Kidney capillary endothelial cell (primary cell): ENCODE measurements around the gene ANKRD33.
A peak's percentile ranks its signal among the peaks of the same experiment; 100 is the strongest.
"Not testable (repeated sequence)": the region's sequence is repeated elsewhere in the genome, so short reads cannot be mapped to it uniquely, and the experiment has no call there.

Experiments
- DNase-seq: peaks from one replicate; pipeline ENCODE4 v3.0.0-alpha.2; 2018; ENCODE audit warnings: low spot score

ANKRD33 gene

DNA sequence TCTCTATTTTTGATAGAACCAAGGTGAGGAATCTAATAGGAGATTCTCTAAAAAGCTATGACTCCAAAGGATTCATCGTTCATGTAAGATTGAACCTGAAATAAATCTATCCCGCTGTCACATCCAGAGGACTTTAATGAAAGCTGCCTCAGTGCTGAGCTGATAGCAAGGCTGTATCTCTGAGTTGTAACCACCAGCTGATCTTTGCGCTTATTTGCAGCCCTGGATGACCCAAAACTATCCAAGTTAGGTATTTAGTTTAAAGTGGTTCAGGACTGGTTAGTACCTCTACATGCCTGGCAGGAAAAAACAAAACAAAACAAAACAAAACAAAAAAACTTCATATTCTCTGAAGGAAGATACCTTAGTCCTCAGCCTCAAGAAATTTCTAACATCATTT is 8.8 kb upstream of the ANKRD33 start:
- DNase-seq: no peak

DNA sequence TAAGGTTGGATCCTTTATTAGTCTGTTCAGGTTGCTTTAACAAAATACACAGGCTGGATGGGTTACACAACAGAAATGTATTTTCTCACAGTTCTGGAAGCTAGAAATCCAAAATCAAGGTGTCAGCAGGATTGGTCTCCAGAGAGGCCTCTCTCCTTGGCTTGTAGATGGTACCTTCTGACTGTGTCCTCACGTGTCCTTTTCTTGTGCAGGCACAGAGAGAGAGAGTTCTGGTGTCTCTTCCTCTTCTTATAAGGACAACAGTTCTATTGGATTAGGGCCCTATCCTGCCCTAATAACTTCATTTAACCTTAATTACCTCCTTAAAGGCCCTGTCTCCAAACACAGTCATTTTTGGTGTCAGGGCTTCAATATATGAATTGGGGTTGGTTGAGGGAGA is 4.6 kb upstream of the ANKRD33 start:
- DNase-seq: no peak

DNA sequence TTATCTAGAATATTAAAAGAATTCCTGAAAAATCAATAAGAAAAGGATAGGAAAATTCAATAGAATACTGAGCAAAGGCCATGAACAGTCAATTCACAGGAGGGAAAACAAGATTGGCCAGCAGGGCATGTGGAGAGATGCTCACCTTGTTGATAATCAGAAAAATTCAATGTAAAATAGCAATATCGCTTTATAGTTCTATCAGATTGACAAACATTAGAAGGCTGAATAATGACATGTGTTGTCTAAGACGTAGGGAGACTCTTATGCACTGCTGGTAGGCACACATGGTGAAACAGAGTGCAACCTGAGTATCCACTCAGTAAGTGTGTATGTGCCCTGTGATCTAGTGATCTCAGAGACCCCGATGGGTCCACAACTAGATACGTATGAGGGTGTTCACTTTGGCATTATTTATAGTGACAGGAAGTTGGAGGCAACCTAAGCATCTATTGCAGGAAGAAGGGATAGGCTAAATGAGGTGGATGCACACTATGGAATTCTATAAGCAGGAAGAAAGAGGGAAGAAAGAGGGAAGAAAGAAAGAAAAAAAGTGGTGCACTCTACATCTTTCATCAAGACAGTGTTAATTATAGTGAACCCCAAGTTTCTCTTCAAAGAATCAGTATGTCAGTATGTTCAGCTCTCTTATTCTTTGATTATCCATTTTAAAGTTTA is 3.8 kb upstream of the ANKRD33 start:
- no peak for DNase-seq

DNA sequence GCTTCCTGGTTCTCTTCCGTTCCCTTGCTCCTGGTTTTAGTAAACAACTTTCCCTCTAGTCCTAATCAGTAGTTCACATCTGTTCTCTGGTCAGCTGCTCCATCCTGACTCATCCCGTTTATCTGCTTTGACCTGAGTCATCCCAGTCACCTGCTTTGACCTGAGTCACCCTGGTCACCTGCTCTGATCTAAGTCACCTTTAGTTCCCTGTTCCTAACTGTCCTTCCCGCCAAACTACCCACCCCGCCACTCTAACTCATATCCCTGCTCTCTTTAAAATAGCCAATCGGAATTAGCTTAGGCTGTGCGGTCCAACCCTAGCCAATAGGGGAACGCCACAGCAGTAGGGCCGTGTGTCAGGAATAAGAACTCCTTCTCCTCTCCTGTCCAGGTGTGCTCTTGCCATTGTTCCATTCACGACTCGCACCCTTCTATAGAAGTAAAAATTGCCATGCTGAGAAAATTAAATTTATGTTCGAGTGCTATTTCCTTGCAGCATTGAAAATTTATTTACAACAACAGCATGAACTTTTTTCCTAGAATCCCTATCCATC is 3.1 kb upstream of the ANKRD33 start:
- no peak for DNase-seq

DNA sequence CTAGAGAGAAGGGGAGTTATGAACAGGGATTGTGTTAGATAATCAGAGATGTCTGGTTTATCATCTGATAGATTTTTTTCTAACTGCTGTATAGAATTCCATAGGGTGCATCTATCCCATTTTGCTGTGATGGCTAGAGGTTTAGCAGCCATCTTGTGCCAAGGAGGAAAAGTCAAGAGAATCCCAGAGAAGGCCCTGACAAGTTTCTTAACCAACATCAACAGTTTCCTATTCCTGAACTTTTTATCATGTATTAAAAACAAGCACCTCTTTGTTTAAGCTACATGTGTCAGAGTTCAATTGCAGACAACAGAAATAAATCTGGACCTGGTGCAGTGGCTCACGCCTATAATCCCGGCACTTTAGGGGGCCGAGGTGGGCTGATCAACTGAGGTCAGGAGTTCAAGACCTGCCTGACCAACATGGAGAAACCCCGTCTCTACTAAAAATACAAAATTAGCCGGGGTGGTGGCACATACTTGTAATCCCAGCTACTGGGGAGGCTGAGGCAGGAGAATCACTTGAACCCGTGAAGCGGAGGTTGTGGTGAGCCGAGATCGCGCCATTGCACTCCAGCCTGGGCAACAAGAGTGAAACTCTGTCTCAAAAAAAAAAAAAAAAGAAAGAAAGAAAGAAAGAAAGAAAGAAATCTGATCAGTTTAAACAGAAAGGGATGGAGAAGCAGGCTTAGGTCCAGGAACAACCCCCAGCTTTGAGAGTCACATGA is 2.4 kb upstream of the ANKRD33 start:
- not testable (repeated sequence) for DNase-seq

DNA sequence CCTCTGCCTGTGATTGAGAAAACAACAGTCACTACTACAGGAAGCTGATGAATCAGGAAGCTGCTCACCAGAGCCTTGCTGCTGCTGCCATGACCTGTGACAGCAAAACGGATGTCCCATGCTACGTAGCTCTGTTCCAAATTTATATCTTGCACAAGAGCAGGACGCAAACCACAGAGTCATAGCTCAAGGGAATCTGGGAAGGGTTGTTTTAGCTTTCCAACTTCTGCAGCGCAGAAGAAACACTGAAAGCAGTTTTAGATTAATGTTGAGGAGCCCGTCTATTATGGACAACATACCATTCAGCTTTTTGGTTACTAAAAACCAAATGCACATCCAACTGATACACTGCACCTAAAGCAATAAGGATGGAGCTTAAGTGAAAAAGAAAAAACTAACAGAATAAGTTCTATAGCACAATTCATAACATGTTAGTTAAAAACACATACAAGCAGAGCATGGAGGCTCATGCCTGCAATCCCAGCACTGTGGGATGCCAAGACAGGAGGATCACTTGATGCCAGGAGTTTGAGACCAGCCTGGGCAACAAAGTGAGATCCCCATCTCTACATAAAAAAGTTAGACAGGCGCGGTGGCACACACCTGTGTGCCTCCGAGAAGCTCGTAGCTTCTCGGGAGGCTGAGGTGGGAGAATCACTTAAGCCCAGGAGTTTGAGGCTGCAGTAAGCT is 1.7 kb upstream of the ANKRD33 start:
- DNase-seq: peak; percentile 99

- DNase-seq: no peak
Observed at GRCh38 chr12:51888316-51889215, 663 bp downstream of the ANKRD33 start.

DNA sequence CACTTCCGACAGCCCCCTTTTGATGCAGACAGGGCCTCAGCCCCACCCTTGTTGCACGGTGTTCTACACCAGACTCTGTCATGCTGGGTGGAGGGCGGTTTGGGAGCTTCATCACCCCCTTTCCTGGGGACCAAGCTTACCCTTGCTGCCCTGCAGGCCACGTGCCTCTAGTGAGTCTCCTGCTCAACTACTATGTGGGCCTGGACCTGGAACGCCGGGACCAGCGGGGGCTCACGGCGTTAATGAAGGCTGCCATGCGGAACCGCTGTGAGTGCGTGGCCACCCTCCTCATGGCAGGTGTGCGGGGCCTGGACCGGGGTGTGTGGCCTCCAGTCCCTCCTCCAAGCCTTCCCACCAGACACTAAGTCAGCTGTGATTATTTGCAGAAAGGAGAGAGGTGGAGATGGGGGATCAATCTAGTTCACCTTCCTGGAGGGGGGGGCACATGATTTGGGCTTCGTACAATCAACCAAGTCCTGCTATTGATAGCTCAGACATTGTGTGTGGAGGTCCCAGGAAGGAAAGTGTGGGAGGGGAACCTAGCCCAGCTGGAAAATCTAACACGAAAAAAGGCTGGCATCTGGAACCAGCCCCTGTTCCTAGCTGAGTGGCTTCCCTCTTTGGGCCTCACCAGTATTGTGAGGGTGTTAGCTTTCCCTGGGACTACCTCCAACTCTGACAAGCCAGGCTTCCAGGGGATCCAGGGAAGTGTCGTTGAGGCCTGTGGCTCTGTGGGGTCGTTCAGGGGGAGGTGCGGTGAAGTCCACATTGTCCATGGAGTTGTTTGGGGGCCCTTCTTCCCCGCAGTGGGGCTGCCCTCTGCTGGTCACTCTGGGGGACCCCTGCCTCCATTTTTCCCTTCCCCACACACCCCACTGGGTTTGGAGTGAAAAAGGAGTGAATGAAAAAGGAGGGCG is 1.6 kb downstream of the ANKRD33 start:
- no peak for DNase-seq

GRCh38 chr12:51890133-51890464 is 2.2 kb downstream of the ANKRD33 start:
- no peak for DNase-seq

DNA sequence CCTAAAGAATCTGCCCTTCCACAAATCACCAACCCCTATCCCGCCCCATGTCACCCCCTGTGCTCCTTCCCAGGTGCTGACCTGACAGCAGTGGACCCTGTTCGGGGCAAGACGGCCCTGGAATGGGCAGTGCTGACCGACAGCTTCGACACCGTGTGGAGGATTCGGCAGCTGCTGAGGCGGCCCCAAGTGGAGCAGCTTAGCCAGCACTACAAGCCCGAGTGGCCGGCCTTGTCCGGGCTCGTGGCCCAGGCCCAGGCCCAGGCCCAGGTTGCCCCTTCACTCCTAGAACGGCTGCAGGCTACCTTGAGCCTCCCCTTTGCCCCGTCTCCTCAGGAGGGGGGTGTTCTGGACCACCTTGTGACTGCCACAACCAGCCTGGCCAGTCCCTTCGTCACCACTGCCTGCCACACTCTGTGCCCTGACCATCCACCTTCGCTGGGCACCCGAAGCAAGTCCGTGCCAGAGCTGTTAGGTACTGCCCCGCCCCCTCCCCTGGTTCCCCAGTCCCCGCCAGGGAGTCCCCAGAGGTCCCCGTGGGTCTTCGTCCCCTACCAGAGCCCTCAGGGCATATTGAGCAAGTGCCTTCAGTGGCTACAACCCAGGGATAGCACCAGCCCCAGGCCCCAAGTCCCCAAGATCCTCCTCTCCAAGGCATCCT is 2.7 kb downstream of the ANKRD33 start:
- DNase-seq: no peak

DNA sequence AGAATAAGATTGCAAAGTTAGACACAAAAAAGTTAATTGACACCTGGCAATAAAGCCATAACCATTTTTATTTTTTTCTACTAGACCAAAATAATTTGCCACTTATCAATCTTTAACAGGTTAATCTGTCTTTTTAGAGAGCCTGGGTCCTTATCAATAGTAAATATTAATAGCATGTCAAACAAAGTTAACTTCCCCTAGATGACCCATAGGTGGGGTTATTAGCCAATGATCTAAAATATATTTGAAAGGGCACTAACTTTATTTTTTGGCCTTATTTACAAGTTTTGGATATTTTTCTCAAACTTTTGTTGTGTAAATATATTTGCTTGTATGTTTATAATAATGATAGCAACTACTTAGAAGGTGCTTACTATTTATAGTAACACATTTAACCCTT is 3.9 kb downstream of the ANKRD33 start:
- DNase-seq: no peak

- no peak for DNase-seq
Observed at GRCh38 chr12:51893786-51894185, 5.9 kb downstream of the ANKRD33 start.

- no peak for DNase-seq
Observed at GRCh38 chr12:51895378-51896135, 7.7 kb downstream of the ANKRD33 start.

DNA sequence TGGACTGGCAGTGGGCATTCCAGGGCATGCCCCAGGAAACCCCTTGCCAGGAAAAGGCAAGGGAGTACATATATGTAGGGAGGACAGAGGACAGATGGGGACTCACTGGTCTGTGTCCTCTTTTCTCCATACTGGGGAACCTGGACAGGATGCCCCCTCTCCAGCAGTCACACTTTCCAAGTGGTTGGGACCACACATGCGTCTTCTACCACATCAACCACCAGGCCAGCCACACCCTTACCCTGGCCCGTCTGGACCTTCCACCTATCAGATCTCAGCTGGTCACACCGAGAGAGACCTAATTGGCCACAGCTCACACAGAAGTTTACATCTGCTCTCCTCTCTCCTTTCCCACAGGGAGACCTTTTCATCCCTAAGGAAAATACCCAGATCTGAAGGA is 8.3 kb downstream of the ANKRD33 start:
- no peak for DNase-seq

DNA sequence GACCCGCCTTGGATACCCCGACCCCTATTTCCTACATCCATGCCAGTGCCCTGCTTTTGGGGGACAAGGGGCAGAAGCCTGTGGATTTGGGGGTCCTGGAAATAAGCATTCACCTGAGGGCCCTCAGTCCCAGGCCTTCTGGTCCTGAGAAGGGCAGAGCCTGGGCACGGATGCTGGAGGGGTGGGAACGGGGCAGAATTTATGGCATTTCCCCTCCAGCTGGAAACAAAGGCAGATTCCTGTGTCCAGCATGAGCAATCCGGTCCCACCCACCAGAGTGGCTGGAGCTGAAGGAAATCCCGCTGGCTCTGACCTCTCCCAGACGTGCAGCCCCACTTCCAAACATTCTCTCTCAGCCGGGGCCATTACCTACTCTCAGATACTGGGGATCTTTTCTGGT is 9.3 kb downstream of the ANKRD33 start:
- DNase-seq: peak; percentile 81

- no peak for DNase-seq
Observed at GRCh38 chr12:51898506-51898905, 10.6 kb downstream of the ANKRD33 start.

- peak; percentile 97 for DNase-seq
Observed at GRCh38 chr12:51898937-51899336, 11.0 kb downstream of the ANKRD33 start.

- DNase-seq: no peak
Observed at GRCh38 chr12:51900323-51900889, 12.5 kb downstream of the ANKRD33 start.

DNA sequence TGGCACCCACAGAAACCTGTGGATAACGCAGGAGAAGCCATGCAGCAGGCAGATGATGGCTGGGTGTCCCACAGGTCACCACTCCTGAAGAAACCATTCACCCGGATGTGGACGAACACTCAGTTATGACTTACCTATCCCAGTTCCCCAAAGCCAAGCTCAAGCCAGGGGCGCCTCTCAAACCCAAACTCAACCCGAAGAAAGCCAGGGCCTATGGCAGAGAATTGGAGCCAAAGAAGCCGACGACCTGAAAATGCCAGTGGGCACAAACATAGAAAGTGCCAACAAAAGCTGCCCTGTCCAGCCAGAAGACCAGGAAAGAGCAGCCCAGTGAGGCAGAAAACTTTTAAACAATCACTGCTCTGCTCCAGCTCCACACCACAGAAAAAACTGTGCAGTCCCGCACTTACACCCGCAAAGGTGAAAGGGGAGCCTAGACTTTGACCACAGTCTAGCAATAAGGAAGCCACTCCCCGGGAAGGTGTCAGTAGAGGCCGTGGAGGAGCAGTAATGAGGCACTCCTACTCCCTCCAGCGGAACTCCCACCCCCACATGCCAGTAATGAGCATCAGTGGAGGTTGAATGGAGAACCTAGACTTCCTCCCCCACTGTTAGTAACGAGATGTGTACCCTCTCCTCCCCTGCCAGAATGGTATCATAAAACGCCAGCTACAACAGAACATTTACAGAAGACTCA is 13.4 kb downstream of the ANKRD33 start:
- no peak for DNase-seq
